GM19099 (cell line): ENCODE results near the gene SESTD1.

Experiments used
- POLR2A ChIP-seq: IDR thresholded peaks from 3 replicates; pipeline ENCODE4 v1.6.1; 2011; ENCODE audit warnings: low read depth; ENCODE audit not compliant: insufficient read length; ENCODE audit errors: extremely low read depth

The SESTD1 gene

DNA sequence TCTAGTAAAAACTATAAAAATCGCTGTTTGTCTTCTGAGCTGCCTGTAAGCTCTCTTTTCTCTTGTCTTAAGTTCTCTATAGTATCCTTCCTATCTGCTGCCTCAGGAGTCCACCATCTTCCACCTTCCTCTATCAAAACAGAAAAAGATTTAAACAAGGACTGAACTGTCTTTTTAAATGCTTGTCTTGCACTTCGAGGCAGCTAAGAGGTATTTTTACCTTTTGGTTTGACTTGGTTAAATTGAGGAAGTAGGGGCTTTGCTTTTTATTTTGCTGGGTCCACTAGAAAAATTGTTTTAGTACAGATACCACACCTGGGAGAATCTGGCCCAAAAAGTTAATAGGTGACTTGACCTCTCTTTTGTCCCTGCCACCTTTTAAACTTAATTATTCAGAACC lies 12.2 kb downstream of the SESTD1 start:
- TF ChIP-seq POLR2A = no peak

DNA sequence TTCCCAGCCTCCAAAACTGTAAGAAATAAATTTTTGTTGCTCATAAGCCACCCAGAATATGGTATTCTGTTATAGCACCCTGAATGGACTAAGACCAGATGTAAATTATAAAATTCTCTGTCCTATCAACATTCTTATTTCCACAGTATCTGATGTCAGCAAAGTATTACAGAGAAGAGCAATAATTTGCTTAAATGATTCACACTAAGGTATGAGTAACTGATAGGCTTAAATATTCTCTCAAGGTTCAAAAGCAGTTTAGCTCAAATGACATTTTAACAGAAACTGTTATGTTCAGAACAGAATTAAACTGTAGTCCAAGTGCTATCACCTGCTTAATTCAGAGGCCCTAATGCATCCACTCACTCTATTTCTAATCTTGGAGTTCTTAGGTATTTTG lies 12.8 kb downstream of the SESTD1 start:
- TF ChIP-seq POLR2A = no peak

DNA sequence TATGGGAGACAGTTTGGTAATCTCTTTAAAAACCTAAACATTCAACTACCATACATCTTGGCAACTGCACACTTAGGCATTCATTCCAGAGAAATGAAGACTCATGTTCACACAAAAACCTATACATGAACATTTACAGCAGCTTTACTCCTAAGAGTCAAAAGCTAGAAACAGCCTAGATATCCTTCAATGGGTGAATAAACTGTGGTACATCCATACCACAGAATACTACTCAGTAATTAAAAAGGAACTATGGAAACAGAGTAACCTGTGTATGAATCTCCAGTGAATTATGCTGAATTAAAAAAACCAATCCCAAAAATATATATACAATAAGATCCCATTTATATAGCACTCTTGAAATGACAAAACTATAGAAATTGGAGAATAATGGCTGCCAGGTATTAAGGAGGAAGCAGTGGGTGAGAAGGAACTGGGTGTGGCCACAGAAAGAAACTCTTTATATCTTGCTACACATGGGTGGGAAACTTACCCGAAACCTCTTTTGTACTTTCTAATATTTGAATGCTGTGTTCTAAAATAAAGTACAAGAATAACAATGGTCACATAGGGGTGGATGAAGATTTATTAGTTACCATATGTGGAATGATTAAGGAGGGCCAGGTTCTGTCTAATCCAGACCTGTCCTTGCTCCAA lies 13.7 kb downstream of the SESTD1 start:
- no peak for TF ChIP-seq POLR2A

DNA sequence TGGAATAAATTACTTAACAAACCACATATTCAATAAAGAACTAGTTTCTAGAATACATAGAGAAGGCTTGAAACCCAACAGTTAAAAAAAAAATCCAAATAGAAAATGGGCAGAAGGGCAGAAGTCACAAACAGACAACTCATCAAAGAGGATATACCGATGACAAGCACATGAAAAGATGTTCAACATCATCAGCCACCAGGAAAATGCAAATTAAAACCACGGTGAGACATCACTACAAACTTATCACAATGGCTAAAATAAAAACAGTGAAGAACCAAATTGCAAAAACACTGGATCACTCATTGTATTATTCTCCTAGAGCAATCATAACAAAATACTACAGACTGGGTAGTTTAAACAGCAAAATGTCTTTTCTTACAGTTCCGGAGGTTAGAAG lies 14.5 kb downstream of the SESTD1 start:
- no peak for TF ChIP-seq POLR2A

DNA sequence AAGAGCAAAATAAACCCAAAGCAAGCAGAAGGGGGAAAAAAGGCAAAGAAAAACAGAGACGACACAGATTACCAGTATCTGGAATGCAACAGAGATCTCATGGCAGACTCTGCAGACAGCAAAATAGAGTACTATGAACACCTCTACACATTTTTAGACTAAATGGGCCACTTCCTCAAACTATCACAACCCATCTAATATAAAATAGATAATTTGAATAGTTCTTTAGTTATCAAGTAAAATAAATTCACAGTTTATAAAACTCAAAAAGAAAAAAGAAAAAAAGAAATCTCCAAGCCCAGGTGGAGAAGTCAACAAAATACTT lies 16.6 kb downstream of the SESTD1 start:
- no peak for TF ChIP-seq POLR2A

DNA sequence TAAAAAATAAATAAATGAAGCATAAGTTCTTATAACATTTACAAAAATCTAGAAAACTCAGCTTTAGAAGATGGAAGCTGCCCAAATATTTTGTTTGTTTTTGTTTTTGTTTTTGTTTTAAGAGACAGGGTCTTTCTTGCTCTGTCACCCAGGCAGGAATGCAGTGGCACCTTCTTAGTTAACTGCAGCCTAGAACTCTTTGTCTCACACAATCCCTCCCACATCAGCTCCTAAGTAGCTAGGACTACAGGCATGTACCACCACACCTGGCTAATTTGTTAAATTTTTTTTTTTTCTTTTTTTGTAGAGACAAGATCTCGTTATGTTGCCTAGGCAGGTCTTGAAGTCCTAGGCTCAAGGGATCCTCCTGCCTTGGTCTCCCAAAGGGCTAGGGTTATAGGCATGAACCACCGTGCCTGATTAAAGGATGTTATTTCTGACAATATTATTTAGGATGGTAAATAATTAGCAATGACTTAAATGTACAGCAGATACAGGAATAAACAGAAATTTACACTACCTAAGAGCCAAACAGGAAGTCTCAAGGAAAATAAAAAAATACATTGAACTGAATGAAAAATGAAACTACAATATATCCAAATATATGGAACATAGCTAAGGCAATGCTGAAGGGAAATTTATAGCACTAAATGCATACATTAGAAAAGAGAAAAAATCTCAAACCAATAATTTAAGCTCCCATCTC lies 17.2 kb downstream of the SESTD1 start:
- TF ChIP-seq POLR2A = no peak

DNA sequence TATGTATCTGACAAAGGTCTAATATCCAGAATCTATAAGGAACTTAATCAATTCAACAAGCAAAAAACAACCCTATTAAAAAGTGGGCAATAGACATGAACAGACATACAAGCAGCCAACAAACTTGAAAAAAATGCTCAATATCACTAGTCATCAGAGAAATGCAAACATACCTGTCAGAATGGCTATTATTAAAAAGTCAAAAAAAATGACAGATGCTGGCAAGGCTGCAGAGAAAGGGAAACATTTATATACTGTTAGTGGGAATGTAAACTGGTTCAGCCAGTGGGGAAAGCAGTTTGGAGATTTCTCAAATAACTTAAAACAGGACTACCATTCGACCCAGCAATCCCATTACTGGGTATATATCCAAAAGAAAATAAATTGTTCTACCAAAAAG lies 21.6 kb downstream of the SESTD1 start:
- no peak for TF ChIP-seq POLR2A

DNA sequence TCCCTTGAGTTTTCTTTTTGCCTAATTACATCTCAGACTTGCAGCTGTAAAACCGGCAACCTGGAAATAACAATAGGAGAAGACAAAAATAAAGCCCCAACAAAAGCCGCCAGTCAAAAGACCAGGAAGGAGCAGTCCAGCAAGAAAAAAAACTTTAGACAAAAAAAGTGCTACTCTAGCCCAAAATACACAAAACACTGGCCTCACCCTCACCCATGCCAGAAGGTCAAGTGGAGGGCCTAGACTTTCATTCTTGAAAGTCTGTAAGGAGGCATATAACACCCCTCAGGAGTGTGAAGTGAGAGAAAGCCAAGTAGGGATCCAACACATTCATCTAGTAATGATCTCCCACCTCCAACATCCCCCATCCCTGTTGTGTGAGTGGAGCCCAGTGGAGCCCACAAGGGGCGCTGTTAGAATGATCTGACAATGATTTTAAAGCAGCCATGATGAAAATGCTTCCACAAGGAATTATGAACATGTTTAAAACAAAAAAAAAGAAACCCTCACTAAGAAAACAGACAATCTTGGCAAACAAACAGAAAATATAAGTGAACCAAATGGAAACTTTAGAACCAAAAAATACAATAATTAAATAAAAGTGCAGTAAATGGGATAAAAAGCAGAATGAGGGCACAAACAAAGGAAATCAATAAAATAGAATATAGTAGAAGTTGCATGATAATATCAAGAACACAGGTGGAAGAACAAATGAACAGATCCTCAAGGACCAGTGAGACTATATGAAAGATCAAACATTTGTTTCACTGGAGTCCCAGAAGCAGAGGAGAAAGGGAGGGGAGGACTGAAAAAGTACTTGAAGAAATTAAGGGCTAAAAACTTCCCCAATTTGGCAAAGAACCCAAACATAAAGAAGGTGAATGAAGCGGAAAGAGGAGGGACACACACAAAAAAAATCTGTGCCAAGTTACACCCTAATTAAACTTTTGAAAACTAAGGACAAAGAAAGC lies 23.9 kb downstream of the SESTD1 start:
- no peak for TF ChIP-seq POLR2A

DNA sequence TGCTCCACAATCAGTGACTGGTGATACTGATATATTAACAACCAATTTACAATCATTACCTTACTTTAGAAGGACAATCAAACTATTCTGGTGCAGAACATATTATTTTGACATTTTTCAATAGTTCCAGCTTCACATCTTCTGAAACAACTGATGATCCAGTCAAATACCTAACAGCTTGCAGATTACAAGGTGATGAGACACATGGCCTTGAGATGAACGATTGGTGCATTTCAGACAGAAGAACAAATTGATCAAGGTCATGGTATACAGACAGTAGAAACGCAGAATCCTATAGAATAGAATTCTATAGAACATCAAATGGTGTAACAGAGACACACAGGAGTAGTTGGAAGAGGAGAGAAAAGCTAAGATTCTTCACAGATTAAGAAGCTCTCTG lies 24.8 kb downstream of the SESTD1 start:
- no peak for TF ChIP-seq POLR2A

DNA sequence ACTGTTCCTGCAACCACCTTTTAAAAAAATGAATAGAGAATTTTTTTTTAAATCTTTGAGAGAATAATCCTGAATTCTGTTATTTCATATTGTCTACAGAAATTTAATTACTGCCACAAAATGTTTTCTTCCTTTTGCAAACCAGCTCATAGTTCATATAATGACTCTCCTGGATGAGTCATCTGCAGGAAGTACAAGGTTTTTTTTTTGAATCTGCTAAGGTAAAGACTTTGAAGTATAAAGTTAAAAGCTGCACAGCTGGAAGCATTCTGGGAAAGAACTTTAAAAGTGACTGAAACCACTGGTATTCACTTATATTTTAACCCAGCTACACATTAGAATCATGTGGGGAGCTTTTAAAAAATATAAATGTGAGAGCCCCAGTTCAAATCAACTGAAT lies 25.4 kb downstream of the SESTD1 start:
- TF ChIP-seq POLR2A = no peak

DNA sequence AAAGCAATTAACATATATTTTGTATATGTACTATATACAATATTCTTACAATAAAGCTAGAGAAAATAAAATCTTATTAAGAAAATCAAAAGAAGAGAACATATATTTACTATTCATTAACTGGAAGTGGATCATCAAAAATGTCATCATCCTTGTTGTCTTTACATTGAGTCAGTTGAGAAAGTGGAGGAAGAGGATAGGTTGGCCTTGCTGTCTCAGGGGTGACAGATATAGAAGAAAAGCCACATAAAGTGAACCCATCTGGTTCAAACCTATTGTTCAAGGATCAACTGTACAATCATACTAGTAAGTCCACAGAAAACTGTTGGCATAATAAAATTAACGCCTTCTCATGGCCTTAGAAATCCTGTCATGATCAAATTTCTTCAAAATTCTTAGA lies 26.6 kb downstream of the SESTD1 start:
- no peak for TF ChIP-seq POLR2A

DNA sequence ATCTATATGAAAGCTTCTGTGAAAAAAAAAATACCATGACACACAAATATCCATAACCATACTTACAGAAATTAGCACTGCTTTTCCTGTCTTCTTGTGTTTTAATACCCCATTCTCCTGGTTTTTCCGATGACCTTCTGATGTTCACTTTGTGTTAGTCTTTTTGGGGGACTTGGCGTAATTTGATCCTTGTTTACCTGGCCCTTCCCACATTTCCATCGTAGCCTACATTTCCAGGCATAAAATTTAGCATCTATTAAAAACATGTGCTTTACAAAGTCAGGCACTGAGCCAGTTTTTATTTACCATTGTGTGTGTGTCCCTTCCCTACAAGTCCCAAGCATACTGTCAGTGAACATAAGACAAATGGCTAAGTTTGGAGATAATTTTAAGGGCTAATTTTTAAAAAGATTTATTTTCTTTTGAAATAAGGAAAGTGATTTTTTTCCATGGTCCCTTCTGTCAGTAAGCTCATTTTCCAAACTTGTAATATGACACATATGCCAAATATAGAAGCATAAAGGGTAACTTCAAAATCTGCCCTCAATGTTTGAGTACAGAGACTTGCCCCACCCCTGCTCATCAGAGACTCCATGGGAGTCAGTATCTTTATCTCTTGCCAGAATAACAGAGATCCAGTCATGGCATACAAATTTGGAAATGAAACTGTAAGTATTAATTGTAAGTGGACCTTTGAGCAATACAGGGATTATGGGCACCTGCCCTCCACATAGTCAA lies 27.3 kb downstream of the SESTD1 start:
- TF ChIP-seq POLR2A = no peak

DNA sequence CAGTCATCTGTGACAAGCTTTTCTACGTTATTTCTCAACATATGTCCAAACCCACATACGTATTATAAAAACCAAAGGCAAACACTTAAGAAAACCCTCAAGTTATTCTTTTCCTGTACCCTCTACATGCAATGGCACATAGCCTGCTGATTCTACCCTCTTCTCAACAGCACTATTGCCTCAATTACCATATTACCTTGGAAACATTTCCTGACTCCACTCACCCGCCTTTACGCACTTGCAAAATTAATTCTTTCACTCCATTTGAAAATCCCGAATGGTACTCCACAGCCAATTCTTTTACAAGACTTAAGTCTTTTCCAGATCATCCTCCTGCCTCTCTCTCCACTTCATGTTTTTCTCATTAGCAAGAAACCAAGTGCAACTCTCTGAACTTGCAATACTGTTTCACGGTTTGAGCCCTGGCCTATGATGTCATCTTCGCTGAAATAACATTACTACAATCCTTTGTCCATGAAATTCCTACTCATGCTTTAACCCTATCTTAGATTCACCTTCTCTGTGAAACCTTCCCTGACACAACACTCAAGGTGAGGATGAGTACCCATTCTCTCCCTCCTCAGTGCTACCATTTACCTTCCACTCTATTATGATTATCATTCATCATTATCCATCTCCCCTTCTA lies 29.0 kb downstream of the SESTD1 start:
- no peak for TF ChIP-seq POLR2A

DNA sequence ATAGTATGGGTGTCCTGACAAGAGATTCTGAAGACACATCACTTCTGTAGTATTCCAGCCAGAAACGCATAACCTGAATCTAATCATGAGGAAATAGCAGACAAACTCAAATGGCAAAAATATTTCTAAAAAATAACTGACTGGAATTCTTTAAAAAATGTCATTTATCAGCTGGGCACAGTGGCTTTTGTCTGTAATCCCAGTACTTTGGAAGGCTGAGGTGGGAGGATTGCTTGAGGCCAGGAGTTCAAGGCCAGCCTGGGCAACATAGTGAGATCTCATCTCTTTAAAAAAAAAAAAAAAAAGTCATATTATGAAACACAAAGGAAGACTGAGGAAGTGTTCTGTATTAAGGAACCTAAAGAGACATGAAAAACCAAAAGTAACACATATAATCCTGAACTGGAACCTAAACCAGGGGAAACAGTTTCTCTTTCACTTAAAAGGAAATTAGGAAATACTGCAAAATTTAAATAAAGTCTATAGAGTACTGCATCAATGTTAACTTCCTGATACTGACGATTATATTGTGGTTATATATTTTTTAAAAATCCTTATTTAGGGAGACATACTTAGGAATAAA lies 29.9 kb downstream of the SESTD1 start:
- no peak for TF ChIP-seq POLR2A
